Liver (tissue), 9 donors: Measurements from ENCODE around the gene SLC12A2. TPM values are rescaled to one million over a fixed set of nuclear protein-coding genes. Genes with fewer than 3 reads are reported as not detected.
A peak's percentile ranks its signal among the peaks of the same experiment; 100 is the strongest.

ENCODE experiments used
- DNase-seq: peaks from one replicate; pipeline ENCODE4 v3.0.0-alpha.2; 2017; ENCODE audit warnings: low spot score
- H3K27ac ChIP-seq, 2 donors: one replicate each; pipeline ENCODE4 v1.7.0; 2013; ENCODE audit warnings: inconsistent platforms in 2 of 2, low read length in 2 of 2, control low read depth in 1 of 2, low read depth in 1 of 2, mild to moderate bottlenecking in 1 of 2
- H3K27me3 ChIP-seq, 4 donors: one replicate each; pipeline versions ENCODE4 v1.6.1 to v1.7.0; 2013; ENCODE audit warnings: low read length in 3 of 4, inconsistent platforms in 1 of 4, mild to moderate bottlenecking in 1 of 4, moderate library complexity in 1 of 4; ENCODE audit not compliant: control insufficient read depth in 4 of 4, insufficient read depth in 4 of 4
- H3K36me3 ChIP-seq, 4 donors: one replicate each; pipeline versions ENCODE4 v1.6.1 to v1.7.0; 2013; ENCODE audit warnings: low read length in 3 of 4, mild to moderate bottlenecking in 3 of 4, low read depth in 1 of 4, moderate library complexity in 1 of 4; ENCODE audit not compliant: control insufficient read depth in 4 of 4, insufficient read depth in 3 of 4
- H3K4me1 ChIP-seq, 4 donors: one replicate each; pipeline versions ENCODE4 v1.6.1 to v1.7.0; 2013; ENCODE audit warnings: low read length in 3 of 4, mild to moderate bottlenecking in 3 of 4, moderate library complexity in 1 of 4; ENCODE audit not compliant: control insufficient read depth in 4 of 4, insufficient read depth in 4 of 4
- H3K4me3 ChIP-seq, 3 donors: one replicate each; pipeline versions ENCODE4 v1.6.1 to v1.7.0; 2013; ENCODE audit warnings: low read length in 3 of 3, control low read depth in 1 of 3, low read depth in 1 of 3, mild to moderate bottlenecking in 1 of 3
- H3K9ac ChIP-seq, 2 donors: one replicate each; pipeline ENCODE4 v1.7.0; 2013; ENCODE audit warnings: low read length in 2 of 2, mild to moderate bottlenecking in 2 of 2, moderate library complexity in 2 of 2, control low read depth in 1 of 2, low read depth in 1 of 2
- H3K9me3 ChIP-seq, 4 donors: one replicate each; pipeline versions ENCODE4 v1.6.1 to v1.7.0; 2013; ENCODE audit warnings: low read length in 3 of 4; ENCODE audit not compliant: control insufficient read depth in 4 of 4
- EGR1 ChIP-seq, 2 donors: IDR thresholded peaks; 2 replicates each; pipeline ENCODE4 v1.6.1; 2016 to 2018; ENCODE audit warnings: antibody characterized with exemption in 2 of 2, low read depth in 2 of 2
- FOXA1 ChIP-seq: IDR thresholded peaks from 2 replicates; pipeline ENCODE4 v1.6.1; 2016; ENCODE audit warnings: antibody characterized with exemption
- FOXA2 ChIP-seq: IDR thresholded peaks from 2 replicates; pipeline ENCODE4 v1.6.1; 2016; ENCODE audit warnings: antibody characterized with exemption
- GABPA ChIP-seq, 2 donors: IDR thresholded peaks in 1 of 2; conservative IDR thresholded peaks in 1 of 2; 2 replicates each; pipeline ENCODE4 v1.6.1; 2016; ENCODE audit warnings: antibody characterized with exemption in 2 of 2, mild to moderate bottlenecking in 1 of 2, moderate library complexity in 1 of 2
- HNF4A ChIP-seq, 2 donors: conservative IDR thresholded peaks; 2 replicates each; pipeline ENCODE4 v1.6.1; 2016; ENCODE audit warnings: antibody characterized with exemption in 2 of 2, mild to moderate bottlenecking in 2 of 2
- JUND ChIP-seq, 2 donors: IDR thresholded peaks; 2 replicates each; pipeline ENCODE4 v1.6.1; 2016; ENCODE audit warnings: antibody characterized with exemption in 2 of 2
- RAD21 ChIP-seq, 2 donors: IDR thresholded peaks; 2 replicates each; pipeline ENCODE4 v1.6.1; 2016; ENCODE audit warnings: antibody characterized with exemption in 2 of 2, mild to moderate bottlenecking in 2 of 2
- RXRA ChIP-seq, 2 donors: IDR thresholded peaks; 2 replicates each; pipeline ENCODE4 v1.6.1; 2017 to 2018; ENCODE audit warnings: antibody characterized with exemption in 2 of 2, mild to moderate bottlenecking in 1 of 2
- SP1 ChIP-seq: IDR thresholded peaks from 2 replicates; pipeline ENCODE4 v1.6.1; 2018; ENCODE audit warnings: antibody characterized with exemption, mild to moderate bottlenecking
- TAF1 ChIP-seq: conservative IDR thresholded peaks from 2 replicates; pipeline ENCODE4 v1.6.1; 2016; ENCODE audit warnings: antibody characterized with exemption, mild to moderate bottlenecking
- YY1 ChIP-seq: IDR thresholded peaks from 2 replicates; pipeline ENCODE4 v1.6.1; 2016; ENCODE audit warnings: antibody characterized with exemption, mild to moderate bottlenecking
- WGBS: extraction: QIAGEN DNeasy Blood & Tissue Kit; methylation state at CpG from one replicate; pipeline ENCODE4 v1.1.7; 2013; 5-methylcytosine and 5-hydroxymethylcytosine counted together
- polyA plus RNA-seq, 2 donors: library from polyadenylated mRNA; stranded (reverse) in 1 of 2; unstranded in 1 of 2; fragments of 200-250 nt in 1 of 2; fragments of >200 nt in 1 of 2; fragmentation: Nextera tagmentation in 1 of 2; extraction: Ambion mirVana in 1 of 2; gene quantifications; one replicate each; pipeline versions ENCODE4 v1.2.1 to v1.2.3, GENCODE V29; 2013 to 2015
- total RNA-seq, 2 donors: library from RNA; depleted of rRNA; stranded (reverse); fragments of >200 nt; gene quantifications; one replicate each; pipeline ENCODE4 v1.2.3, GENCODE V29; 2014
- TF ChIP-seq, protein P1 (sequence below): IDR thresholded peaks from 2 replicates; pipeline ENCODE4 v1.6.1; 2016; ENCODE audit warnings: antibody characterized with exemption, mild to moderate bottlenecking
- TF ChIP-seq, protein P2 (sequence below): IDR thresholded peaks from 2 replicates; pipeline ENCODE4 v1.6.1; 2016; ENCODE audit warnings: antibody characterized with exemption
- TF ChIP-seq, protein P3 (sequence below): IDR thresholded peaks from 2 replicates; pipeline ENCODE4 v1.6.1; 2016; ENCODE audit warnings: antibody characterized with exemption
- TF ChIP-seq, protein P4 (sequence below): fragments of 150-350 bp; IDR thresholded peaks from 2 replicates; pipeline ENCODE4 v1.5.1; 2017; ENCODE audit warnings: improper control_type of control experiment, low read depth, low read length; ENCODE audit not compliant: missing input control
- donor health status: healthy.
- donor health status: healthy.
- donor health status: healthy.
- donor health status: healthy.
- donor health status: healthy.

Gene SLC12A2
- total and polyA plus RNA-seq, 4 donors: 2.5 to 10.9 (median 5.7) TPM

DNA sequence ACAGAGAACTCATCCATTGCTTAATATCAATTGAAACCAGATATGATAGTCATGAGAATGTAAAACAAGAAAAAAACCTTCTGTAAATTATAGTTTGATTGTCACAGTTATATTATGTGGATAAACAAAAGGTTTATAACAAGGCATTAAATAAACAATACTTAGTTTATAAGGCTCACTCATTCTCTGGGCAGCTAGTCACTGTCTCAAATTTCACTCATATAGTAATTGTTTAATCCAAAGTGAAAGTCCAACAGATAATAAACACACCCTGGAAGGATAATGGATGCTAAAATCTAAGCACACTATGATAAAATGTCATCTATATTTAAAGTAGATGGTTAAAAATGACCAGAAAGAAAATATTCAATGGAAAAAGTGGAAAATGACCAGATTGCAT, 30.8 kb upstream of the SLC12A2 start (continued):
- TF ChIP-seq, protein P1, sequence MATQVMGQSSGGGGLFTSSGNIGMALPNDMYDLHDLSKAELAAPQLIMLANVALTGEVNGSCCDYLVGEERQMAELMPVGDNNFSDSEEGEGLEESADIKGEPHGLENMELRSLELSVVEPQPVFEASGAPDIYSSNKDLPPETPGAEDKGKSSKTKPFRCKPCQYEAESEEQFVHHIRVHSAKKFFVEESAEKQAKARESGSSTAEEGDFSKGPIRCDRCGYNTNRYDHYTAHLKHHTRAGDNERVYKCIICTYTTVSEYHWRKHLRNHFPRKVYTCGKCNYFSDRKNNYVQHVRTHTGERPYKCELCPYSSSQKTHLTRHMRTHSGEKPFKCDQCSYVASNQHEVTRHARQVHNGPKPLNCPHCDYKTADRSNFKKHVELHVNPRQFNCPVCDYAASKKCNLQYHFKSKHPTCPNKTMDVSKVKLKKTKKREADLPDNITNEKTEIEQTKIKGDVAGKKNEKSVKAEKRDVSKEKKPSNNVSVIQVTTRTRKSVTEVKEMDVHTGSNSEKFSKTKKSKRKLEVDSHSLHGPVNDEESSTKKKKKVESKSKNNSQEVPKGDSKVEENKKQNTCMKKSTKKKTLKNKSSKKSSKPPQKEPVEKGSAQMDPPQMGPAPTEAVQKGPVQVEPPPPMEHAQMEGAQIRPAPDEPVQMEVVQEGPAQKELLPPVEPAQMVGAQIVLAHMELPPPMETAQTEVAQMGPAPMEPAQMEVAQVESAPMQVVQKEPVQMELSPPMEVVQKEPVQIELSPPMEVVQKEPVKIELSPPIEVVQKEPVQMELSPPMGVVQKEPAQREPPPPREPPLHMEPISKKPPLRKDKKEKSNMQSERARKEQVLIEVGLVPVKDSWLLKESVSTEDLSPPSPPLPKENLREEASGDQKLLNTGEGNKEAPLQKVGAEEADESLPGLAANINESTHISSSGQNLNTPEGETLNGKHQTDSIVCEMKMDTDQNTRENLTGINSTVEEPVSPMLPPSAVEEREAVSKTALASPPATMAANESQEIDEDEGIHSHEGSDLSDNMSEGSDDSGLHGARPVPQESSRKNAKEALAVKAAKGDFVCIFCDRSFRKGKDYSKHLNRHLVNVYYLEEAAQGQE: no peak
- TF ChIP-seq FOXA1 (no peak), JUND (IDR thresholded peaks at IDR 0.05) (no peak), TAF1 (no peak), RXRA (IDR thresholded peaks at IDR 0.05) (no peak)
- TF ChIP-seq, protein P2, sequence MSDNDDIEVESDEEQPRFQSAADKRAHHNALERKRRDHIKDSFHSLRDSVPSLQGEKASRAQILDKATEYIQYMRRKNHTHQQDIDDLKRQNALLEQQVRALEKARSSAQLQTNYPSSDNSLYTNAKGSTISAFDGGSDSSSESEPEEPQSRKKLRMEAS: no peak

DNA sequence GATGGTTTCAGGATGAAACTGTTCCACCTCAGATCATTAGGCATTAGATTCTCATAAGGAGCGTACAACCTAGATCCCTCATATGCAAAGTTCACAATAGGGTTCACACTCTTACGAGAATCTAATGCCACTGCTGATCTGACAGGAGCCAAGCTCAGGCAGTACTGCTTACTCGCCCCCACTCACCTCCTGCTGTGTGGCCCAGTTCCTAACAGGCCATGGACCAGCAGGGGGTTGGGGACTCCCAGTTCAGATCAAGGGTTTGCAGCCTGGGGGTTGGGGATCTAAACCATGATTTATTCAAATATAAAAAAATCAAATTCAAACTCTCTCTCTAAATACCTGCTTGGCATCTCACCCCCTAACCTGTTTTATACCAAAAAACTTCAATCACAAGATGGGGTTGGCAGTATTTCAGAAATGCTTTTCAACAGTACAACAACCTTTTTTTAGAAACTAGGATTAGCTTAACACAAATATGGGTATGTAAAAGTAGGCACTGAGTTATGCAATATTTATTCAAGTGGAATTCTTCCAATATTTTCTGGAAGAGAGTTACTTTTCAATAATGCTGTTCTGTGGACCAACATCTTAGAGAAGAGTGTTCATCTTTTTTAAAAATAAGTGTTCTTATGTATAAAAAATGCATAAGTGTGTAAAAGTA, 30.1 kb upstream of the SLC12A2 start:
- H3K27ac ChIP-seq: no peak overlapping the region
- H3K4me3 ChIP-seq: no peak overlapping the region
- peaks cover 0 to 8% (median 3%) of the 10 kb centered on the region in 4 donors for H3K4me1 ChIP-seq
- H3K9me3 ChIP-seq: no peaks in the 10 kb centered on the region
- no peaks in the 10 kb centered on the region for H3K27me3 ChIP-seq
- DNase-seq: no peak
- H3K9ac ChIP-seq: no peak overlapping the region
- no peak for TF ChIP-seq HNF4A (conservative IDR thresholded peaks at IDR 0.05)
- peak; percentile 43 for TF ChIP-seq FOXA2
- TF ChIP-seq RAD21 (IDR thresholded peaks at IDR 0.05): peak in 1 of 2 donors; percentile 6
- peak; percentile 20 for TF ChIP-seq SP1
- WGBS: 49% methylated on average over 3 of the region's 3 CpGs
- H3K36me3 ChIP-seq: peaks cover 0 to 7% (median 0%) of the 10 kb centered on the region in 4 donors

DNA sequence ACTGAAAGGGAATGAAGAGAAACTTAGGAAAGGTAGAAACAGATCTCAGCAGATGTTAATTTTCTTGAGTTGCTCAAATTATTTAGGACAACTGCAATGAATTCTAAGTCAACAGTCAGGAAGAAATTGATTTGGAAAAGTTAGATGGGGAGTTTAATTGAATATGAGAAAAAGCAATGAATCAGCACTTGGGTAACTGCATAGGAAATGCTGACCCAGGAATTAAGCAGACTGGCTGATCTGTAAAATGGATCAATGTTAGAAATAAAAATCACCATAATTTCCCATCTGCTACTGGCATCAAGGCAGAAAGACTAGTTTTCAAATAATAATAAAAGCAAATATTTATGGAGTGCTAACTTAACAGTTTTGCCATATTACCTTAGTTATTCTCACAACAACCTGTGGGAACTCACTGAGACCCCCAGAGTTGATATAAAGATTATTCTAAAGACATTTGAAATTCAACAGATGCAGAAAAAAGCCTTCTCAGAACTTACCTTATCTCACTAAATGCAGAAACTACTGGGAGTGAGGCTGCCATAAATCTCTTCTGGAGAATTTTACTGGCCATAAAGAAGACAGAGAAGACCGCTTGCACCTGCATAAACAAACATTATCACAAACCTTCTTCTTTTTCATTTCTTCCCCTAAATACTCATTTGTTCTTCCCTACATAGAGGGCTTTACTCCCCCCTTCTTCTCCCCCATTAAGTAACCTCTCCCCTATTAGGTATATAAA, 22.8 kb upstream of the SLC12A2 start:
- no peaks in the 10 kb centered on the region for H3K36me3 ChIP-seq
- no peak overlapping the region for H3K9ac ChIP-seq
- TF ChIP-seq TAF1: no peak
- TF ChIP-seq EGR1 (IDR thresholded peaks at IDR 0.05; ENCODE audit: low read depth in 2 of 2): no peak
- no peak overlapping the region for H3K27ac ChIP-seq
- no peaks in the 10 kb centered on the region for H3K27me3 ChIP-seq
- no peaks in the 10 kb centered on the region for H3K9me3 ChIP-seq
- DNase-seq: no peak
- H3K4me1 ChIP-seq: no peaks in the 10 kb centered on the region
- 95% methylated on average over 1 of the region's 1 CpG for whole genome bisulfite sequencing
- no peak overlapping the region for H3K4me3 ChIP-seq

DNA sequence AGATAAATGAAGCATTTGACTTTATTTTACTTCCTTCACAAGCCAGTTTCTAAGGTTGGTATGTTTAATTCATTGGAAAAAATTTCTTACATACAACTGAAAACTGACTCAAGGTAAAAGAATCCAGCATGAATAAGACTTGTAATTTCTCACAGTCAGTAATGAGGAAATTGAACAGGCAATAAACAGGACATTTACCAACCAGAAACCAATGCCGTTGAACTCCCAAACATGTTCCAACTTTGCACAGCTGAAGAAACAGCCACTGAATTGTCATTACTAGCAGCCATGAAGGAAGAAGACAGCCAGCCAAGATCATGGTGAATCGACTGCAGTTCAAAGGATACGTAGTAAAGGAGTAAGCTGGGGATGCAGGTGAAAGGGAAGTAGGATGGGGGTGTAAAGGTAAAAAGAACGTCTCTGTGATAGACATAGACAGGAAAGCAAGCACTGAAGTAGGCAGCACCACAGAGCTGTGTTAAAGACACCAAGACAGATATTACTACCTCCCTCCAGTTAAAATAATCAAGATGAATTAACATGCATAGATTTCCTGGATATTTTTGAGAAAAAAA, 21.3 kb upstream of the SLC12A2 start:
- H3K9me3 ChIP-seq: no peaks in the 10 kb centered on the region
- H3K9ac ChIP-seq: no peak overlapping the region
- 87% methylated on average over 4 of the region's 4 CpGs for WGBS
- no peak overlapping the region for H3K4me3 ChIP-seq
- H3K36me3 ChIP-seq: no peaks in the 10 kb centered on the region
- no peak overlapping the region for H3K27ac ChIP-seq
- H3K27me3 ChIP-seq: no peaks in the 10 kb centered on the region
- DNase-seq: no peak
- H3K4me1 ChIP-seq: no peaks in the 10 kb centered on the region
- TF ChIP-seq, protein P3, sequence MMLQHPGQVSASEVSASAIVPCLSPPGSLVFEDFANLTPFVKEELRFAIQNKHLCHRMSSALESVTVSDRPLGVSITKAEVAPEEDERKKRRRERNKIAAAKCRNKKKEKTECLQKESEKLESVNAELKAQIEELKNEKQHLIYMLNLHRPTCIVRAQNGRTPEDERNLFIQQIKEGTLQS: no peak
- no peak for TF ChIP-seq YY1
- TF ChIP-seq JUND (IDR thresholded peaks at IDR 0.05): no peak
- no peak for TF ChIP-seq RAD21 (IDR thresholded peaks at IDR 0.05)
- no peak for TF ChIP-seq HNF4A (conservative IDR thresholded peaks at IDR 0.05)
- TF ChIP-seq GABPA (IDR thresholded peaks at IDR 0.05 in 1 of 2, conservative IDR thresholded peaks at IDR 0.05 in 1 of 2): no peak
- no peak for TF ChIP-seq FOXA1
- TF ChIP-seq, protein P2: no peak
- TF ChIP-seq, protein P4, sequence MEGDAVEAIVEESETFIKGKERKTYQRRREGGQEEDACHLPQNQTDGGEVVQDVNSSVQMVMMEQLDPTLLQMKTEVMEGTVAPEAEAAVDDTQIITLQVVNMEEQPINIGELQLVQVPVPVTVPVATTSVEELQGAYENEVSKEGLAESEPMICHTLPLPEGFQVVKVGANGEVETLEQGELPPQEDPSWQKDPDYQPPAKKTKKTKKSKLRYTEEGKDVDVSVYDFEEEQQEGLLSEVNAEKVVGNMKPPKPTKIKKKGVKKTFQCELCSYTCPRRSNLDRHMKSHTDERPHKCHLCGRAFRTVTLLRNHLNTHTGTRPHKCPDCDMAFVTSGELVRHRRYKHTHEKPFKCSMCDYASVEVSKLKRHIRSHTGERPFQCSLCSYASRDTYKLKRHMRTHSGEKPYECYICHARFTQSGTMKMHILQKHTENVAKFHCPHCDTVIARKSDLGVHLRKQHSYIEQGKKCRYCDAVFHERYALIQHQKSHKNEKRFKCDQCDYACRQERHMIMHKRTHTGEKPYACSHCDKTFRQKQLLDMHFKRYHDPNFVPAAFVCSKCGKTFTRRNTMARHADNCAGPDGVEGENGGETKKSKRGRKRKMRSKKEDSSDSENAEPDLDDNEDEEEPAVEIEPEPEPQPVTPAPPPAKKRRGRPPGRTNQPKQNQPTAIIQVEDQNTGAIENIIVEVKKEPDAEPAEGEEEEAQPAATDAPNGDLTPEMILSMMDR: no peak
